WTC11 (cell line): ENCODE data around the gene WNT3A. TPM values are rescaled to one million over a fixed set of nuclear protein-coding genes. Genes with fewer than 3 reads are reported as not detected.

ENCODE experiments used
- ATAC-seq: fragments of 200-7000 bp; cut with Tn5 transposase; 2 replicates; pipeline ENCODE4 v1.10.0; 2021; ENCODE audit warnings: mild to moderate bottlenecking, moderate library complexity
- CTCF ChIA-PET: fragments of 300-600 bp; sonication (Branson Sonifier 250); formaldehyde crosslinking; loops from one replicate; lab custom pipeline; 2021; ENCODE audit warnings: antibody characterized with exemption; lab: Charles Lee
- POLR2A ChIA-PET: fragments of 350-600 bp; sonication (Branson Sonifier 250); formaldehyde crosslinking; loops from one replicate; lab custom pipeline; 2021; ENCODE audit warnings: antibody characterized with exemption; lab: Charles Lee
- DNase-seq: peaks from one replicate; pipeline ENCODE4 v3.0.0; 2021; ENCODE audit warnings: low spot score
- H3K27ac Mint-ChIP-seq: 2 replicates; pipeline ENCODE4 v1.8.0; 2021; ENCODE audit warnings: mixed read lengths
- H3K27me3 Mint-ChIP-seq: 2 replicates; pipeline ENCODE4 v1.8.0; 2021; ENCODE audit warnings: low read depth, mild to moderate bottlenecking, moderate library complexity, mixed read lengths
- H3K36me3 Mint-ChIP-seq: 2 replicates; pipeline ENCODE4 v1.8.0; 2021; ENCODE audit warnings: mixed read lengths
- H3K4me1 Mint-ChIP-seq: 2 replicates; pipeline ENCODE4 v1.8.0; 2022; ENCODE audit warnings: mixed read lengths
- H3K4me3 Mint-ChIP-seq: 2 replicates; pipeline ENCODE4 v1.8.0; 2021; ENCODE audit warnings: mild to moderate bottlenecking, moderate library complexity, mixed read lengths
- H3K9me3 Mint-ChIP-seq: 2 replicates; pipeline ENCODE4 v1.8.0; 2021; ENCODE audit warnings: mixed read lengths
- CBFB ChIP-seq: sonication (generic); formaldehyde crosslinking; IDR thresholded peaks from 2 replicates; pipeline ENCODE4 v1.8.1; 2022; ENCODE audit warnings: mild to moderate bottlenecking, low read depth, missing genetic modification reagents
- EMX1 ChIP-seq: fragments of 250-450 bp; sonication (Bioruptor Pico); IDR thresholded peaks from 2 replicates; pipeline ENCODE4 v1.8.0; 2021; ENCODE audit warnings: mild to moderate bottlenecking
- GTF2I ChIP-seq: fragments of 250-450 bp; sonication (Bioruptor Pico); conservative IDR thresholded peaks from 2 replicates; pipeline ENCODE4 v1.4.0; 2021; ENCODE audit warnings: mild to moderate bottlenecking
- MXD4 ChIP-seq: fragments of 250-450 bp; sonication (Bioruptor Pico); IDR thresholded peaks from 2 replicates; pipeline ENCODE4 v1.8.0; 2021; ENCODE audit warnings: mild to moderate bottlenecking, moderate library complexity, borderline replicate concordance
- MYBL2 ChIP-seq: sonication (generic); formaldehyde crosslinking; IDR thresholded peaks from 2 replicates; pipeline ENCODE4 v1.8.1; 2023; ENCODE audit warnings: mild to moderate bottlenecking, moderate library complexity, missing genetic modification reagents
- NFATC4 ChIP-seq: fragments of 250-450 bp; sonication (Bioruptor Pico); IDR thresholded peaks from 2 replicates; pipeline ENCODE4 v1.9.0; 2021; ENCODE audit warnings: mild to moderate bottlenecking
- NR1H2 ChIP-seq: sonication (generic); formaldehyde crosslinking; IDR thresholded peaks from 2 replicates; pipeline ENCODE4 v1.9.0; 2021; ENCODE audit warnings: mild to moderate bottlenecking, moderate library complexity, missing genetic modification reagents
- NR3C1 ChIP-seq: sonication (generic); formaldehyde crosslinking; conservative IDR thresholded peaks from 2 replicates; pipeline ENCODE4 v1.8.1; 2023; ENCODE audit warnings: low read depth, mild to moderate bottlenecking, missing genetic modification reagents
- SMAD3 ChIP-seq: sonication (generic); formaldehyde crosslinking; IDR thresholded peaks from 2 replicates; pipeline ENCODE4 v1.8.0; 2022; ENCODE audit warnings: missing genetic modification reagents, mild to moderate bottlenecking, borderline replicate concordance
- total RNA-seq: library from RNA; stranded (reverse); gene quantifications from 3 replicates; pipeline ENCODE4 v1.2.3, GENCODE V29; 2021
- TF ChIP-seq, protein P1 (sequence below): sonication (generic); formaldehyde crosslinking; IDR thresholded peaks from 2 replicates; pipeline ENCODE4 v1.8.1; 2023; ENCODE audit warnings: mild to moderate bottlenecking, missing genetic modification reagents, moderate library complexity
- TF ChIP-seq, protein P2 (sequence below): fragments of 250-450 bp; sonication (Bioruptor Pico); conservative IDR thresholded peaks from 2 replicates; pipeline ENCODE4 v1.9.0; 2021; ENCODE audit warnings: mild to moderate bottlenecking
- TF ChIP-seq, protein P3 (sequence below): fragments of 250-450 bp; sonication (Bioruptor Pico); IDR thresholded peaks from 2 replicates; pipeline ENCODE4 v1.9.0; 2021; ENCODE audit warnings: mild to moderate bottlenecking
- TF ChIP-seq, protein P4 (sequence below): fragments of 250-450 bp; sonication (Bioruptor Pico); IDR thresholded peaks from 2 replicates; pipeline ENCODE4 v1.9.0; 2021; ENCODE audit warnings: moderate library complexity, mild to moderate bottlenecking, inconsistent platforms, borderline replicate concordance
- TF ChIP-seq, protein P5 (sequence below): sonication (generic); formaldehyde crosslinking; IDR thresholded peaks from 2 replicates; pipeline ENCODE4 v1.8.1; 2023; ENCODE audit warnings: mild to moderate bottlenecking, moderate library complexity, missing genetic modification reagents
- TF ChIP-seq, protein P6 (sequence below): sonication (generic); formaldehyde crosslinking; IDR thresholded peaks from 2 replicates; pipeline ENCODE4 v1.8.1; 2022; ENCODE audit warnings: low read depth, mild to moderate bottlenecking, moderate library complexity, missing genetic modification reagents, borderline replicate concordance
- TF ChIP-seq, protein P7 (sequence below): sonication (generic); formaldehyde crosslinking; IDR thresholded peaks from 2 replicates; pipeline ENCODE4 v1.8.0; 2023; ENCODE audit warnings: missing genetic modification reagents

Gene WNT3A
- total RNA-seq, 1 experiment from 2014 or later, result 0.17 TPM

DNA sequence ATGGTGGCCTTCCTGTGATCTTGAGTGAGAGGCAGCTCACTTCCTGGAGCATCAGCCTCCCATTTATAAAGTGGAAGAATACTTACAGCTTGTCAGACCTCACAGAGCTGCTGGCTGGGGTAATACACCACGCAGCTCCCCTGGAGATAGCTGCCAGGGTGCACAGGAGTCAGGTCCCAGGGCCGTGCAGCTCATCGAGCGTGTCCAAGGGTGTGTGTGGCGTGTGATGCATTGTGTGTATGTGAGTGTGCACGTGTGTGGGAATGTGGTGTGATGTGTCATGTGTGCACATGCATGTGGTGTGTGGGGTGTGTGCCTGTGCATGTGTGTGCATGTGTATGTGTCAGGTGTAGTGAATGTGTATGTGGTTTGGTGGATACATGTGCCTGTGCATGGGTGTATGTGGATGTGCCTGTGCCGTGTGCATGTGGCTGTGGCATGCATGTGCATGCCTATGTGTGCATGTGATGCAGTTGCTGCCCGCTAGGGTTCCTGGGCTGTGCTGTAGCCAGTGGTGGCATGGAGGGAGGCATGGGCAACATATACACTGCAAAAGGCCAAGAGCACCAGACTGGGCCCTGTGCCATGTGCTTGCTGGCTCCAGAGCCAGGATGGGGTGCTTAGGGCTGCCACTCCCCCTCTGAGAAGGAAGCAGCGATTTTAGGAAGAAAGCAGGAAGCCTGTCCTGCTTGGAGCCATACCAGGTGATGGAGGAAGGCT, 24.6 kb downstream of the WNT3A start (continued):
- TF ChIP-seq NR3C1 (CRISPR knock-in tag) (no peak), SMAD3 (CRISPR knock-in tag) (no peak), GTF2I (no peak), NFATC4 (CRISPR knock-in tag) (no peak), CBFB (CRISPR knock-in tag) (no peak)
- TF ChIP-seq, protein P1, sequence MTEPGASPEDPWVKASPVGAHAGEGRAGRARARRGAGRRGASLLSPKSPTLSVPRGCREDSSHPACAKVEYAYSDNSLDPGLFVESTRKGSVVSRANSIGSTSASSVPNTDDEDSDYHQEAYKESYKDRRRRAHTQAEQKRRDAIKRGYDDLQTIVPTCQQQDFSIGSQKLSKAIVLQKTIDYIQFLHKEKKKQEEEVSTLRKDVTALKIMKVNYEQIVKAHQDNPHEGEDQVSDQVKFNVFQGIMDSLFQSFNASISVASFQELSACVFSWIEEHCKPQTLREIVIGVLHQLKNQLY, result no peak
- TF ChIP-seq, protein P2, sequence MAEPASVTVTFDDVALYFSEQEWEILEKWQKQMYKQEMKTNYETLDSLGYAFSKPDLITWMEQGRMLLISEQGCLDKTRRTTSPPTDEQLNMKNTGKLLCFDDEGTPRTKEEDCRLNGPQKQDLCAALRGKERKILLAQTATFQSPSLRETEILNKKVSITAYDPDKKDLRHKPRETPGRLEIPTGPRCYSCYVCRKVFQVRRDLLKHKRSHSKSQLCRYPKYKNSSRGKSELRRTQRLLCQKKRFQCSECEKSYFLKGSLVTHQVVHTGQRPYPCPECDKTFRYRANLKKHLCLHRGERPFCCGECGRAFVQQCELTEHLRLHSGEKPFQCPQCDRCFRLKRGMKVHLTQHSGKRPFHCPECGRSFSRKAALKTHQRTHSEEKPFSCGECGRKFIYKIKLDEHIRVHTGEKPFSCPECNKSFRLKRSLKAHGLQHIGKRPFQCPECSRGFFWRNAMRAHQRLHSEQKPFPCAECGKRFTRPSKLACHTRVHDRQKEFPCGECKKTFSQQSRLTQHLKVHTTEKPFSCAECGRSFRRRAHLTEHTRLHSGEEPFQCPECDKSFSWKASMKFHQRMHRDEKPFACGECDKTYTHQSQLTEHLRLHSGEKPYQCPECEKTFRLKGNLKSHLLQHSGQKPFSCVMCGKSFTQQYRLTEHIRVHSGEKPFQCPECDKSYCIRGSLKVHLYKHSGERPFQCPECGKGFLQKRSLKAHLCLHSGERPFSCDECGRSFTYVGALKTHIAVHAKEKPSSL (CRISPR knock-in tag), result no peak

DNA sequence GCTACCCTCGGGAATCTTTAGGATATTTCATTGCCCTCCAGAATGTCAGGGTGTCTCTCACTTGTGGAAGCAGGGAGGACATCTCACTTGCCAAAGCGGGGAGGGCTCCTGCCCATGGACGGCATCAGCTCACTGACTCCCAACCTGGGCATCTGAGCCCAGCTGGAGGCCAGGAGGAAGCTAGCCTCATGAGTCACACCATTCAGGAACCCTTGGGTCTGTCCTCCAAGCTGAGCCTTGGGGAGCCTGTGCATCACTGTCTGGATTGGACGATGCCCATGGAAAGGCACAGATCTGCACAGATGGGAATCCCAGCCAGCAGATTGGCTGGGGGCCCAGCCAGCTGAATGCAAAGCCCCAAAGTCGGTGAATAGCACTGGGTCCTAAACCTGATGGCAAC, 25.2 kb downstream of the WNT3A start:
- TF ChIP-seq, protein P3, sequence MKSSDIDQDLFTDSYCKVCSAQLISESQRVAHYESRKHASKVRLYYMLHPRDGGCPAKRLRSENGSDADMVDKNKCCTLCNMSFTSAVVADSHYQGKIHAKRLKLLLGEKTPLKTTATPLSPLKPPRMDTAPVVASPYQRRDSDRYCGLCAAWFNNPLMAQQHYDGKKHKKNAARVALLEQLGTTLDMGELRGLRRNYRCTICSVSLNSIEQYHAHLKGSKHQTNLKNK (CRISPR knock-in tag), result no peak
- TF ChIP-seq NR3C1 (CRISPR knock-in tag) (no peak), MXD4 (CRISPR knock-in tag) (no peak), NR1H2 (CRISPR knock-in tag) (no peak), MYBL2 (CRISPR knock-in tag) (no peak), EMX1 (no peak)
- TF ChIP-seq, protein P4, sequence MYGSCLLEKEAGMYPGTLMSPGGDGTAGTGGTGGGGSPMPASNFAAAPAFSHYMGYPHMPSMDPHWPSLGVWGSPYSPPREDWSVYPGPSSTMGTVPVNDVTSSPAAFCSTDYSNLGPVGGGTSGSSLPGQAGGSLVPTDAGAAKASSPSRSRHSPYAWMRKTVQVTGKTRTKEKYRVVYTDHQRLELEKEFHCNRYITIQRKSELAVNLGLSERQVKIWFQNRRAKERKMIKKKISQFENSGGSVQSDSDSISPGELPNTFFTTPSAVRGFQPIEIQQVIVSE (CRISPR knock-in tag), result no peak
- TF ChIP-seq, protein P5, sequence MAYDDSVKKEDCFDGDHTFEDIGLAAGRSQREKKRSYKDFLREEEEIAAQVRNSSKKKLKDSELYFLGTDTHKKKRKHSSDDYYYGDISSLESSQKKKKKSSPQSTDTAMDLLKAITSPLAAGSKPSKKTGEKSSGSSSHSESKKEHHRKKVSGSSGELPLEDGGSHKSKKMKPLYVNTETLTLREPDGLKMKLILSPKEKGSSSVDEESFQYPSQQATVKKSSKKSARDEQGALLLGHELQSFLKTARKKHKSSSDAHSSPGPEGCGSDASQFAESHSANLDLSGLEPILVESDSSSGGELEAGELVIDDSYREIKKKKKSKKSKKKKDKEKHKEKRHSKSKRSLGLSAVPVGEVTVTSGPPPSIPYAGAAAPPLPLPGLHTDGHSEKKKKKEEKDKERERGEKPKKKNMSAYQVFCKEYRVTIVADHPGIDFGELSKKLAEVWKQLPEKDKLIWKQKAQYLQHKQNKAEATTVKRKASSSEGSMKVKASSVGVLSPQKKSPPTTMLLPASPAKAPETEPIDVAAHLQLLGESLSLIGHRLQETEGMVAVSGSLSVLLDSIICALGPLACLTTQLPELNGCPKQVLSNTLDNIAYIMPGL (CRISPR knock-in tag), result no peak
- TF ChIP-seq, protein P6, sequence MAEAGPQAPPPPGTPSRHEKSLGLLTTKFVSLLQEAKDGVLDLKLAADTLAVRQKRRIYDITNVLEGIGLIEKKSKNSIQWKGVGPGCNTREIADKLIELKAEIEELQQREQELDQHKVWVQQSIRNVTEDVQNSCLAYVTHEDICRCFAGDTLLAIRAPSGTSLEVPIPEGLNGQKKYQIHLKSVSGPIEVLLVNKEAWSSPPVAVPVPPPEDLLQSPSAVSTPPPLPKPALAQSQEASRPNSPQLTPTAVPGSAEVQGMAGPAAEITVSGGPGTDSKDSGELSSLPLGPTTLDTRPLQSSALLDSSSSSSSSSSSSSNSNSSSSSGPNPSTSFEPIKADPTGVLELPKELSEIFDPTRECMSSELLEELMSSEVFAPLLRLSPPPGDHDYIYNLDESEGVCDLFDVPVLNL (CRISPR knock-in tag), result no peak
- TF ChIP-seq, protein P7, sequence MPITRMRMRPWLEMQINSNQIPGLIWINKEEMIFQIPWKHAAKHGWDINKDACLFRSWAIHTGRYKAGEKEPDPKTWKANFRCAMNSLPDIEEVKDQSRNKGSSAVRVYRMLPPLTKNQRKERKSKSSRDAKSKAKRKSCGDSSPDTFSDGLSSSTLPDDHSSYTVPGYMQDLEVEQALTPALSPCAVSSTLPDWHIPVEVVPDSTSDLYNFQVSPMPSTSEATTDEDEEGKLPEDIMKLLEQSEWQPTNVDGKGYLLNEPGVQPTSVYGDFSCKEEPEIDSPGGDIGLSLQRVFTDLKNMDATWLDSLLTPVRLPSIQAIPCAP (CRISPR knock-in tag), result no peak
- H3K27me3 Mint-ChIP-seq, result peaks cover 45% of the 10 kb centered on the region
- CTCF ChIA-PET, result interaction anchor here (0.9 to 2.5 kb wide), 2 partner anchors 27 to 33 kb away, joined by 3 to 12 read pairs; no protein-coding TSS in a partner anchor
- H3K9me3 Mint-ChIP-seq, result peaks cover 10% of the 10 kb centered on the region
- no peak for DNase-seq
- H3K36me3 Mint-ChIP-seq, result no peaks in the 10 kb centered on the region
- no peaks in the 10 kb centered on the region for H3K4me1 Mint-ChIP-seq
- no peak overlapping the region for H3K27ac Mint-ChIP-seq
- no peak for ATAC-seq
- no peak overlapping the region for H3K4me3 Mint-ChIP-seq
- POLR2A ChIA-PET, result no interaction called here
